Keratinocyte (primary cell): Measurements from ENCODE around the gene DNAH2. TPM values are rescaled to one million over a fixed set of nuclear protein-coding genes. Genes with fewer than 3 reads are reported as not detected.
A peak's percentile ranks its signal among the peaks of the same experiment; 100 is the strongest.

Experiments
- DNase-seq: peaks from one replicate; pipeline ENCODE4 v3.0.0-alpha.2; 2011; ENCODE audit warnings: low read depth, missing footprints, low spot score
- FAIRE-seq: peaks from 2 replicates; lab custom pipeline; 2011; peaks lifted over from hg19 to GRCh38; lab: Jason Lieb, UNC
- H2AFZ ChIP-seq: 2 replicates; pipeline ENCODE4 v1.6.0; 2012; ENCODE audit warnings: low read length, control low read depth, inconsistent platforms; ENCODE audit not compliant: control insufficient read depth
- H3K27ac ChIP-seq: 2 replicates; pipeline ENCODE4 v1.5.1; 2011; ENCODE audit warnings: low read length; ENCODE audit not compliant: control insufficient read depth, insufficient read depth
- H3K27me3 ChIP-seq: 3 replicates; pipeline ENCODE4 v1.6.0; 2011; ENCODE audit warnings: low read length; ENCODE audit not compliant: control insufficient read depth, insufficient read depth; ENCODE audit errors: extremely low read depth
- H3K36me3 ChIP-seq, 2 experiments: 2 replicates in 1 of 2; 3 replicates in 1 of 2; pipeline ENCODE4 v1.5.1; 2011; ENCODE audit warnings: low read length in 2 of 2, mild to moderate bottlenecking in 1 of 2; ENCODE audit not compliant: control insufficient read depth in 2 of 2, insufficient read depth in 2 of 2; ENCODE audit errors: extremely low read depth in 1 of 2
- H3K4me1 ChIP-seq: 3 replicates; pipeline ENCODE4 v1.5.1; 2011; ENCODE audit warnings: low read length; ENCODE audit not compliant: control insufficient read depth, insufficient read depth; ENCODE audit errors: extremely low read depth
- H3K4me2 ChIP-seq: 3 replicates; pipeline ENCODE4 v1.6.0; 2011; ENCODE audit warnings: low read depth, low read length; ENCODE audit not compliant: control insufficient read depth, insufficient read depth; ENCODE audit errors: extremely low read depth
- H3K4me3 ChIP-seq, 3 experiments: fragments of 200-600 bp in 1 of 3; sonication (generic) in 1 of 3; 2 replicates in 2 of 3; 3 replicates in 1 of 3; pipeline ENCODE4 v1.5.1; 2011 to 2016; ENCODE audit warnings: low read length in 3 of 3, mild to moderate bottlenecking in 3 of 3, control low read depth in 2 of 3, inconsistent platforms in 1 of 3, low read depth in 1 of 3, mixed read lengths in 1 of 3, mixed run types in 1 of 3, moderate library complexity in 1 of 3; ENCODE audit not compliant: control insufficient read depth in 2 of 3, insufficient read depth in 2 of 3; ENCODE audit errors: extremely low read depth in 1 of 3
- H3K79me2 ChIP-seq: 2 replicates; pipeline ENCODE4 v1.6.0; 2012; ENCODE audit warnings: low read length; ENCODE audit not compliant: control insufficient read depth, insufficient read depth
- H3K9ac ChIP-seq: 3 replicates; pipeline ENCODE4 v1.6.0; 2011; ENCODE audit warnings: low read length; ENCODE audit not compliant: control insufficient read depth, insufficient read depth; ENCODE audit errors: extremely low read depth
- H3K9me1 ChIP-seq: 3 replicates; pipeline ENCODE4 v1.6.0; 2011; ENCODE audit warnings: low read length; ENCODE audit not compliant: control insufficient read depth, insufficient read depth; ENCODE audit errors: extremely low read depth
- H3K9me3 ChIP-seq: 2 replicates; pipeline ENCODE4 v1.5.1; 2012; ENCODE audit warnings: low read depth, low read length; ENCODE audit not compliant: control insufficient read depth
- H4K20me1 ChIP-seq: 3 replicates; pipeline ENCODE4 v1.6.0; 2011; ENCODE audit warnings: low read length; ENCODE audit not compliant: control insufficient read depth, insufficient read depth; ENCODE audit errors: extremely low read depth
- EZH2 ChIP-seq: IDR thresholded peaks from one replicate; pipeline ENCODE4 v1.6.1; 2012; ENCODE audit warnings: inconsistent platforms, mild to moderate bottlenecking, low read length, moderate library complexity
- dilution Hi-C: fragments of 300-500 bp; cut with MboI; formaldehyde crosslinking; loops from one replicate; pipeline ENCODE4 v1.7.0; 2020; ENCODE audit warnings: low sequenced_read_pairs; ENCODE audit not compliant: extremely low pct_ligation_motif_present
- polyA plus RNA-seq, 5 experiments: library from polyadenylated mRNA; depleted of rRNA in 3 of 5; stranded (reverse) in 3 of 5; stranded (forward) in 1 of 5; unstranded in 1 of 5; fragments of >200 nt; gene quantifications; 1 replicate in 1 of 5; 2 replicates in 3 of 5; 3 replicates in 1 of 5; pipeline versions ENCODE4 v1.2.1 to v1.2.3, GENCODE V29; 2011 to 2012; ENCODE audit warnings: missing spikeins in 2 of 5, low read depth in 1 of 5, low replicate concordance in 1 of 5
- TF ChIP-seq, protein P1 (sequence below), 3 experiments: IDR thresholded peaks in 1 of 3; conservative IDR thresholded peaks in 1 of 3; optimal IDR thresholded peaks in 1 of 3; 2 replicates in 2 of 3; 3 replicates in 1 of 3; pipeline versions ENCODE3 to v1.5.1; 2011; ENCODE audit warnings: low read length in 3 of 3, mild to moderate bottlenecking in 3 of 3, moderate library complexity in 2 of 3, control low read depth in 1 of 3, inconsistent platforms in 1 of 3; ENCODE audit not compliant: insufficient read depth in 2 of 3; ENCODE audit errors: extremely low read depth in 1 of 3

DNAH2 gene
- polyA plus RNA-seq, 1 donor (not counting 4 experiments of a cell fraction or from before 2014, with no cell fraction given): 0.13 TPM

DNA sequence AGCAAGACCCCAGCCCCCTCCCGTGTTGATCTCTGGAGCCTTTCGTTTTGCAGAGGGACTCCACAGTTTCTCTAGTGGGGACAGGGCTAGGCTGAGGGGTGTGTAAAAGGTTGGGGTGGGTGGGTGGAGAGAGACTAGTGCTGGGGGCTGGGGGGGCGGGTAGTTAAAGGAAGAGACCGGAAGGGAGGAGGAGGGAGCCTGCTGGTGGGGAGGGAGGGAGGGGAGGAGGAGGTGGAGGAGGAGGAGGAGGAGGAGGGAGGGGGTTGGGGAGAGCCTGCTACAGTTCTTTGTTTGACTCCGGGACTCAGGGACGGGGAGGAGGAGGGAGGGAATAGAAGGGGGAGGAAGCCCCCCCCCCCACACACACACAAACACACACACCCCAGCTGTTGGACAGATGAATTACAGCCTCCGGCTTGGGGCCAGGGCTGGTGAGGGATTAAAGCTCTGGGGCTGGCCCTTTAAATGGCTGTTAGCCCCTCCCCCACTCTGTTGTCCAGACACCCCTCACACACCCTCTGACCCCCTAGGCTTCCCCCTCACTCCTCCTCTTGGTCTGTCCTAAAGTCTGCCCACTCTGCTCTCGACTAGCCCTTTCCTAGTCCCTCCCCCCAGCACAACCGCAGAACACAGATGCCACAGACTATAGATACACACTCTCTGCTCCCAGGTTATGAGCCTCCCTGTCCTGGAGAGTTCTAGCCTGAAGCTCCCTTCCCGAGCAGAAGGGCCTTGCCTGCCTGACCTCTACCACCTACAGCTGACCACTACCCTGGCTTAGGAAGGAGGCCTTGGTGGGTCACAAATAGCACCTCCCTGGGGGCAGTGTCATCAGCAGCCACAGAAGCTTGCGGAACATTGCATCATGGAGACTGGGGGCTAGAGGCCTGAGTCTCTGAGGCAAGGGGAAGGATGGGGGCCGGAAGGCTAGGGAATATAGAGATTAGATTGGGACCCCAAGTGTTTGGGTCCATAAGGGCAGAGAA is 120.8 kb downstream of the DNAH2 start:
- peaks cover 7% of the 10 kb centered on the region for H3K79me2 ChIP-seq
- dilution Hi-C loops: no loop called here
- TF ChIP-seq, protein P1, sequence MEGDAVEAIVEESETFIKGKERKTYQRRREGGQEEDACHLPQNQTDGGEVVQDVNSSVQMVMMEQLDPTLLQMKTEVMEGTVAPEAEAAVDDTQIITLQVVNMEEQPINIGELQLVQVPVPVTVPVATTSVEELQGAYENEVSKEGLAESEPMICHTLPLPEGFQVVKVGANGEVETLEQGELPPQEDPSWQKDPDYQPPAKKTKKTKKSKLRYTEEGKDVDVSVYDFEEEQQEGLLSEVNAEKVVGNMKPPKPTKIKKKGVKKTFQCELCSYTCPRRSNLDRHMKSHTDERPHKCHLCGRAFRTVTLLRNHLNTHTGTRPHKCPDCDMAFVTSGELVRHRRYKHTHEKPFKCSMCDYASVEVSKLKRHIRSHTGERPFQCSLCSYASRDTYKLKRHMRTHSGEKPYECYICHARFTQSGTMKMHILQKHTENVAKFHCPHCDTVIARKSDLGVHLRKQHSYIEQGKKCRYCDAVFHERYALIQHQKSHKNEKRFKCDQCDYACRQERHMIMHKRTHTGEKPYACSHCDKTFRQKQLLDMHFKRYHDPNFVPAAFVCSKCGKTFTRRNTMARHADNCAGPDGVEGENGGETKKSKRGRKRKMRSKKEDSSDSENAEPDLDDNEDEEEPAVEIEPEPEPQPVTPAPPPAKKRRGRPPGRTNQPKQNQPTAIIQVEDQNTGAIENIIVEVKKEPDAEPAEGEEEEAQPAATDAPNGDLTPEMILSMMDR (optimal IDR thresholded peaks at IDR 0.05 in 1 of 3, IDR thresholded peaks at IDR 0.05 in 1 of 3, conservative IDR thresholded peaks at IDR 0.05 in 1 of 3; ENCODE audit: extremely low read depth in 1 of 3, insufficient read depth in 2 of 3, low read length in 3 of 3): no peak
- no peak for TF ChIP-seq EZH2

DNA sequence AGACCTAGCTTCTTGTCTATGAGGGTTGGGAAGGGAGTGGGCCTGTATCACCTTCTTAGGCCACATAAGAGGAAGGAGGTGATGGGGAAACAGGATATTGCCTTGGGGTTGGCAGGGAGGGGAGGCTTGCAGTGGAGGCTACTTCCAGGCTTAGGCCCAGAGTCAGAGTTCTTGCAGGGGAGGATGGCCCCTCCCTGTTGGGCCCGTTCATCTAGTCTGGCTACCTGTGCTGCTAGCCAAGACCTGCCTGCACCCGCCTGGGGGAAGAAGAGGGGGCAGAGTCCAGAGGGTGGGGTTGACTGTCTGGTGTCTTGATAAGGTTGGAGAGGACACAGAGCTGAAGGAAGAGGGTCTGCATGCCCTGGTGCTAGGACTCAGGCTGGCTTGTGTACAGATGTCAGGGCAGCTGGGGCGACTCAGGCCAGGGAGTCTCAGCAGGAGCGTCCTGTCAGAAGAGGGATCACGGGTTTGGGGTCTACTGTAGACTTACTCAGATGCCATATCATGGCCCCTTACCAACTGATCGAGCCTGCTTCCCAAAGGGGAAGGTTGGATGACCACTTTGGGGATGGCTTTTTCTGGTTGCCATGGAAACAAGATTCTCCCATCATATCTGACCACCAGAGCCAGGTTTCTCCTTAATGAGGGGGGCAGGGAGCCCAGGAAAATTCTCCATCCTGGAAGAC is 121.8 kb downstream of the DNAH2 start:
- no peaks in the 10 kb centered on the region for H3K9me3 ChIP-seq
- H3K9ac ChIP-seq: peak overlapping the region; percentile 69
- H2AFZ ChIP-seq: no peak overlapping the region
- H4K20me1 ChIP-seq: no peaks in the 10 kb centered on the region
- DNase-seq (no peak), FAIRE-seq (peak; percentile 17)
- peaks cover 10% of the 10 kb centered on the region for H3K79me2 ChIP-seq
- no peaks in the 10 kb centered on the region for H3K9me1 ChIP-seq
- peak overlapping the region; percentile 73 for H3K27ac ChIP-seq
- TF ChIP-seq, protein P1 (optimal IDR thresholded peaks at IDR 0.05 in 1 of 3, IDR thresholded peaks at IDR 0.05 in 1 of 3, conservative IDR thresholded peaks at IDR 0.05 in 1 of 3; ENCODE audit: extremely low read depth in 1 of 3, insufficient read depth in 2 of 3, low read length in 3 of 3): no peak
- TF ChIP-seq EZH2: no peak
- peaks cover 5 to 8% of the 10 kb centered on the region in 2 experiments for H3K36me3 ChIP-seq
- H3K4me3 ChIP-seq: peak overlapping the region in 1 of 3 experiments; percentile 56
- H3K27me3 ChIP-seq: no peaks in the 10 kb centered on the region
- dilution Hi-C loops: no loop called here
- H3K4me1 ChIP-seq: peaks cover 47% of the 10 kb centered on the region
- H3K4me2 ChIP-seq: peak overlapping the region; percentile 68

More for the DNA sequence above, 120.8 kb downstream of the DNAH2 start:
- H4K20me1 ChIP-seq: no peaks in the 10 kb centered on the region
- no peak overlapping the region for H2AFZ ChIP-seq
- no peaks in the 10 kb centered on the region for H3K9me1 ChIP-seq
- peak overlapping the region; percentile 93 for H3K27ac ChIP-seq
- H3K36me3 ChIP-seq: peaks cover 5 to 8% of the 10 kb centered on the region in 2 experiments
- no peaks in the 10 kb centered on the region for H3K9me3 ChIP-seq
- peak overlapping the region; percentile 19 to 56 (median 36) for H3K4me3 ChIP-seq
- H3K9ac ChIP-seq: peak overlapping the region; percentile 69
- peaks cover 50% of the 10 kb centered on the region for H3K4me1 ChIP-seq
- H3K4me2 ChIP-seq: peak overlapping the region; percentile 85
- DNase-seq: no peak
- H3K27me3 ChIP-seq: no peaks in the 10 kb centered on the region
- FAIRE-seq: no peak
